Islet of Langerhans (tissue), 1 donor: ENCODE results near the gene NMT2.

Experiments
- FAIRE-seq: peaks from one replicate; lab custom pipeline; 2011; peaks lifted over from hg19 to GRCh38; lab: Jason Lieb, UNC

Gene NMT2

GRCh38 chr10:15092855-15093408 is 75.6 kb downstream of the NMT2 start:
- no peak for FAIRE-seq

- no peak for FAIRE-seq
These were observed 77.1 kb downstream of the NMT2 start for GRCh38 chr10:15091418-15091817.

- FAIRE-seq: no peak
These were observed 79.8 kb downstream of the NMT2 start, which contains the start of gene ACBD7 for GRCh38 chr10:15088428-15089261. Gene ACBD7 (minus strand): TSS chr10:15088776. CDS start chr10:15088728, 48 bp downstream.

- FAIRE-seq: peak; percentile 73
These were observed 84.0 kb downstream of the NMT2 start for GRCh38 chr10:15084502-15084922.

GRCh38 chr10:15083674-15084501 is 84.6 kb downstream of the NMT2 start:
- FAIRE-seq: no peak

- FAIRE-seq: no peak
These were observed 93.1 kb downstream of the NMT2 start for GRCh38 chr10:15075421-15075820.

- no peak for FAIRE-seq
These were observed 96.1 kb downstream of the NMT2 start for GRCh38 chr10:15072358-15072757.

GRCh38 chr10:15069230-15069629 is 99.3 kb downstream of the NMT2 start:
- no peak for FAIRE-seq

GRCh38 chr10:15068802-15069201 is 99.7 kb downstream of the NMT2 start:
- no peak for FAIRE-seq

GRCh38 chr10:15067154-15067553 is 101.3 kb downstream of the NMT2 start:
- FAIRE-seq: no peak

GRCh38 chr10:15060638-15061037 is 107.9 kb downstream of the NMT2 start:
- FAIRE-seq: no peak

GRCh38 chr10:15059914-15060313 is 108.6 kb downstream of the NMT2 start:
- no peak for FAIRE-seq

- no peak for FAIRE-seq
These were observed 109.8 kb downstream of the NMT2 start for GRCh38 chr10:15058689-15059088.
